Neural progenitor cell (in vitro differentiated cells): Measurements from ENCODE around the gene PMEPA1. TPM values are rescaled to one million over a fixed set of nuclear protein-coding genes. Genes with fewer than 3 reads are reported as not detected.

Experiments used
- DNase-seq: peaks from one replicate; pipeline ENCODE4 v3.0.0-alpha.2; 2016; ENCODE audit warnings: low spot score
- H2AFZ ChIP-seq: fragments of 200-600 bp; sonication (generic); replicated peaks from 2 replicates; pipeline ENCODE4 v1.6.1; 2016; ENCODE audit warnings: antibody characterized with exemption
- H3F3A ChIP-seq: fragments of 200-600 bp; sonication (generic); 2 replicates; pipeline ENCODE4 v1.6.1; 2016; ENCODE audit warnings: antibody characterized with exemption, low read depth
- H3K27ac ChIP-seq: fragments of 200-600 bp; sonication (generic); 2 replicates; pipeline ENCODE4 v1.5.1; 2016; ENCODE audit warnings: mild to moderate bottlenecking
- H3K27me3 ChIP-seq: fragments of 200-600 bp; sonication (generic); 2 replicates; pipeline ENCODE4 v1.6.1; 2016; ENCODE audit warnings: mild to moderate bottlenecking, moderate library complexity
- H3K36me3 ChIP-seq: fragments of 200-600 bp; sonication (generic); 2 replicates; pipeline ENCODE4 v1.5.1; 2016
- H3K4me1 ChIP-seq: fragments of 200-600 bp; sonication (generic); 2 replicates; pipeline ENCODE4 v1.6.1; 2016; ENCODE audit warnings: mixed run types
- H3K4me2 ChIP-seq: fragments of 200-600 bp; sonication (generic); 2 replicates; pipeline ENCODE4 v1.6.1; 2016
- H3K4me3 ChIP-seq: fragments of 200-600 bp; sonication (generic); 2 replicates; pipeline ENCODE4 v1.5.1; 2016
- H3K79me2 ChIP-seq: fragments of 200-600 bp; sonication (generic); 2 replicates; pipeline ENCODE4 v1.6.1; 2016; ENCODE audit warnings: low read depth
- H3K9ac ChIP-seq: fragments of 200-600 bp; sonication (generic); 2 replicates; pipeline ENCODE4 v1.6.1; 2016
- H3K9me3 ChIP-seq: fragments of 200-600 bp; sonication (generic); 2 replicates; pipeline ENCODE4 v1.5.1; 2016; ENCODE audit warnings: low read depth
- H4K20me1 ChIP-seq: fragments of 200-600 bp; sonication (generic); 2 replicates; pipeline ENCODE4 v1.6.1; 2016; ENCODE audit warnings: low read depth
- H3K27ac Mint-ChIP-seq: 3 replicates; pipeline ENCODE4 v1.8.0; 2021; ENCODE audit warnings: mixed read lengths
- H3K27me3 Mint-ChIP-seq: 2 replicates; pipeline ENCODE4 v1.8.0; 2022; ENCODE audit warnings: low read depth, mild to moderate bottlenecking, inconsistent platforms, moderate library complexity, mixed read lengths; ENCODE audit not compliant: insufficient read depth
- H3K36me3 Mint-ChIP-seq: 3 replicates; pipeline ENCODE4 v1.8.0; 2021; ENCODE audit warnings: mixed read lengths
- H3K4me1 Mint-ChIP-seq: 3 replicates; pipeline ENCODE4 v1.8.0; 2021; ENCODE audit warnings: mixed read lengths
- H3K4me3 Mint-ChIP-seq: 3 replicates; pipeline ENCODE4 v1.8.0; 2021; ENCODE audit warnings: mild to moderate bottlenecking, moderate library complexity, mixed read lengths
- H3K9me3 Mint-ChIP-seq: 3 replicates; pipeline ENCODE4 v1.8.0; 2020; ENCODE audit warnings: mixed read lengths
- EZH2 ChIP-seq: fragments of 200-600 bp; sonication (generic); IDR thresholded peaks from 2 replicates; pipeline ENCODE4 v1.6.1; 2017; ENCODE audit warnings: antibody characterized with exemption, mild to moderate bottlenecking, moderate library complexity
- EZH2phosphoT487 ChIP-seq: fragments of 200-600 bp; sonication (generic); IDR thresholded peaks from 2 replicates; pipeline ENCODE4 v1.6.1; 2017; ENCODE audit warnings: antibody characterized with exemption
- total RNA-seq: library from RNA; depleted of rRNA; stranded (reverse); fragments of >200 nt; gene quantifications from 2 replicates; pipeline ENCODE4 v1.2.3, GENCODE V29; 2015; ENCODE audit warnings: low replicate concordance
- TF ChIP-seq, protein P1 (sequence below): fragments of 200-600 bp; sonication (generic); IDR thresholded peaks from 2 replicates; pipeline ENCODE4 v1.5.1; 2017; ENCODE audit warnings: antibody characterized with exemption, mild to moderate bottlenecking

PMEPA1 gene
- total RNA-seq, 1 donor from 2014 or later: 1.7 TPM

DNA sequence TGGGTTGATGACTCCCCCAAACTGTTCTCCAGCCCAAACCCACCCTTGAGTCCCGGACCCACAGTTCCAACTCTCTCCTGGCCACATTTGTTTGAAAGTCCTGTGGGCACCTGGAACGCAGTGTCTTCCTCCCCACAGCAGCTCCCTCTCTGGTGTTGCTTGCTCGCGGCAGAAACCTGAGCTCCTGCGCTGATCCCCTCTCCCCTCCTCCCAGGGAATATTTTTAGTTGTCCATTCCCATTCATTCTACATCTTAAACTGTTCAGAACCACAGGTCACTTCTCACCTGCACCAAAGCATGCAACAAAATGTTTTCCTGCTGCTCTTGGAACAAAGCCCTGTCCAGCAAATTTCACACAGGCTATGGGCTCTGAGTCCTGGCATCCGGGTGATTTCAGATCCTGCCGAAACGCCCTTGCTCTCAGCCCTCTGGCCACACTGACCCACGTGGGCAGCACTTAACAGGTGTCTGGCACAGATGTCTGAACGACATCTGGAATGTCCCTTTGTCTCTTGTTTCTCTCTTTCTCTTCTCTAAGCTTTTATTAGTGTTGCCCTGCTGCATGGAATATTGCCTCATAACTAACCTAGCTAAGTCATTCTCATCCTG, 27.0 kb upstream of the PMEPA1 start:
- Histone ChIP-seq H3K9ac (no peak overlapping the region), H4K20me1 (no peaks in the 10 kb centered on the region), H3K27ac (no peak overlapping the region), H3K9me3 (no peaks in the 10 kb centered on the region), H3K27me3 (no peaks in the 10 kb centered on the region), H3K4me3 (no peak overlapping the region), H3K4me2 (no peak overlapping the region), H3K36me3 (no peaks in the 10 kb centered on the region), H3K79me2 (no peaks in the 10 kb centered on the region), H3K4me1 (no peaks in the 10 kb centered on the region), H3F3A (no peaks in the 10 kb centered on the region), H2AFZ (no peak overlapping the region)
- Mint-ChIP-seq H3K4me3 (peak overlapping the region; percentile 19), H3K9me3 (no peaks in the 10 kb centered on the region), H3K27ac (no peak overlapping the region), H3K27me3 (peaks cover 4% of the 10 kb centered on the region), H3K4me1 (no peaks in the 10 kb centered on the region), H3K36me3 (no peaks in the 10 kb centered on the region)
- no peak for DNase-seq
- TF ChIP-seq EZH2: no peak
- TF ChIP-seq EZH2phosphoT487: no peak
- TF ChIP-seq, protein P1, sequence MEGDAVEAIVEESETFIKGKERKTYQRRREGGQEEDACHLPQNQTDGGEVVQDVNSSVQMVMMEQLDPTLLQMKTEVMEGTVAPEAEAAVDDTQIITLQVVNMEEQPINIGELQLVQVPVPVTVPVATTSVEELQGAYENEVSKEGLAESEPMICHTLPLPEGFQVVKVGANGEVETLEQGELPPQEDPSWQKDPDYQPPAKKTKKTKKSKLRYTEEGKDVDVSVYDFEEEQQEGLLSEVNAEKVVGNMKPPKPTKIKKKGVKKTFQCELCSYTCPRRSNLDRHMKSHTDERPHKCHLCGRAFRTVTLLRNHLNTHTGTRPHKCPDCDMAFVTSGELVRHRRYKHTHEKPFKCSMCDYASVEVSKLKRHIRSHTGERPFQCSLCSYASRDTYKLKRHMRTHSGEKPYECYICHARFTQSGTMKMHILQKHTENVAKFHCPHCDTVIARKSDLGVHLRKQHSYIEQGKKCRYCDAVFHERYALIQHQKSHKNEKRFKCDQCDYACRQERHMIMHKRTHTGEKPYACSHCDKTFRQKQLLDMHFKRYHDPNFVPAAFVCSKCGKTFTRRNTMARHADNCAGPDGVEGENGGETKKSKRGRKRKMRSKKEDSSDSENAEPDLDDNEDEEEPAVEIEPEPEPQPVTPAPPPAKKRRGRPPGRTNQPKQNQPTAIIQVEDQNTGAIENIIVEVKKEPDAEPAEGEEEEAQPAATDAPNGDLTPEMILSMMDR: no peak

DNA sequence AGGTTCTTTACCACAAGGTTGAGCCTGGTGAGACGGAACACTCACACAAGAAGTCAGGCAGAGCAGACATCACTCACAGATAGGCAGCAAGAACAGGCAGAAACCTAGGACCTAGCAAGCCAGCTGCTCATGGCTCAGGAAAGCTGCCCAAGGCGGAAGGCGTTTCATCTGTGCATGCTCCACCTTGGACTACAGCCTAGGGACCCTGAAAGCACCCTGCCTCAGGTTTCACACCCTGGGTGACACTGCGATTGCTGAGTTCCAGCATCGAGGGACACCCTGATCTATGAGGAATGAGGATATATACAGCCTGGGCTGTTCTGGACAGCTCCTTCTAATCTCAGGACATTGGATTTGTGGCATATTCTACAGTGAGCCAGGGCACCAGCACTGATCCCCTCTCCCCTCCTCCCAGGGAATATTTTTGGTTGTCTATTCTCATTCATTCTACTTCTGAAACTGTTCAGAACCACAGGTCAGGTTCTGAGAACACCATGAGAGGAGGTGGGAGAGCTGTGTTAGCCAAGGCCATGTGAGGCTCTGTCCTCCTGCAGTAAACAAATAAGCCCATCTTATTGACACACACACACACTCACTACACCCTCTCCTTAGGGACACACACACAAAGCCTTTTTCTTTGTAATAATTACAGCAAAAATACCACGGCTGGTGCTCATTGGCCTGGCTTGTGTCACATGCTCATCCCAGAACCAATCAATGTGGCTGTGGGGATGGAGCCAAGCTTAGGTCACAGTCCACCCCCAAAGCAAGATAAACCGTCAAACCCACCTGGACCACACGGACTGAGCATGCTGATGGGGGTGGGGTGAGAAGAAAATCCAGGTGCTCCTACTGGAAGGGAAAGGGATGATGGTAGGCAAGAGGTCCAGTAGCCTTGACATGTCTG, 26.3 kb upstream of the PMEPA1 start:
- H3K4me1 Mint-ChIP-seq: no peaks in the 10 kb centered on the region
- no peak overlapping the region for H3K9ac ChIP-seq
- no peaks in the 10 kb centered on the region for H4K20me1 ChIP-seq
- no peak overlapping the region for H3K27ac Mint-ChIP-seq
- TF ChIP-seq EZH2phosphoT487 (no peak), EZH2 (no peak)
- TF ChIP-seq, protein P1: no peak
- H2AFZ ChIP-seq: no peak overlapping the region
- no peaks in the 10 kb centered on the region for H3K4me1 ChIP-seq
- H3K27me3 Mint-ChIP-seq: peaks cover 11% of the 10 kb centered on the region
- H3K36me3 Mint-ChIP-seq: no peaks in the 10 kb centered on the region
- no peaks in the 10 kb centered on the region for H3K79me2 ChIP-seq
- H3F3A ChIP-seq: no peaks in the 10 kb centered on the region
- no peak overlapping the region for H3K4me2 ChIP-seq
- no peak overlapping the region for H3K27ac ChIP-seq
- H3K4me3 Mint-ChIP-seq: no peak overlapping the region
- H3K27me3 ChIP-seq: no peaks in the 10 kb centered on the region
- no peak for DNase-seq
- no peaks in the 10 kb centered on the region for H3K9me3 Mint-ChIP-seq
- H3K9me3 ChIP-seq: no peaks in the 10 kb centered on the region
- H3K36me3 ChIP-seq: no peaks in the 10 kb centered on the region
- H3K4me3 ChIP-seq: no peak overlapping the region

DNA sequence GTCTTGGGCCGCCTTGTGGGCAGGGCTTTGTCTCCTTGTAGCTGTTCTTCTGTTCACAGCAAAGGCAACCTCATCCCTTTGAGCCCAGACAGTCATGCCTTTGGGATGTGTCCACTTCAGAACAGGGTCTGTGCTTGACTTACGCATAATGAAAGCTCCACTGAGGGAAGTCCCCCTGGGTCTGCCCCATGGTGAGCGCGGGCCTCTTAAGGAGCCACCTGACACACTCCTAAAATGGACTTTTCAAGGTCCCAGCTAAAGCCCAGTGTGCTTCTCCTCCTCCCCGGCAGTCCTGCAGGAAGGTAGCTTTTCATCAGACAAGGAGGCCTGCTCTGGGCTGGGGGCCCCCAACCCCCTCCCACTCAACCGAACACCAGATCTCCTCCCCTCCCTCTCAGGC, 24.9 kb upstream of the PMEPA1 start:
- Mint-ChIP-seq H3K9me3 (no peaks in the 10 kb centered on the region), H3K4me1 (peaks cover 8% of the 10 kb centered on the region), H3K4me3 (no peak overlapping the region), H3K36me3 (no peaks in the 10 kb centered on the region), H3K27ac (no peak overlapping the region), H3K27me3 (peaks cover 11% of the 10 kb centered on the region)
- H4K20me1 ChIP-seq: no peaks in the 10 kb centered on the region
- no peak overlapping the region for H3K9ac ChIP-seq
- H3K4me3 ChIP-seq: no peak overlapping the region
- H2AFZ ChIP-seq: no peak overlapping the region
- no peak for DNase-seq
- no peak for TF ChIP-seq EZH2
- no peaks in the 10 kb centered on the region for H3K27me3 ChIP-seq
- H3K4me2 ChIP-seq: no peak overlapping the region
- H3K36me3 ChIP-seq: no peaks in the 10 kb centered on the region
- H3K4me1 ChIP-seq: no peaks in the 10 kb centered on the region
- no peaks in the 10 kb centered on the region for H3K9me3 ChIP-seq
- H3F3A ChIP-seq: no peaks in the 10 kb centered on the region
- H3K27ac ChIP-seq: no peak overlapping the region
- no peaks in the 10 kb centered on the region for H3K79me2 ChIP-seq

DNA sequence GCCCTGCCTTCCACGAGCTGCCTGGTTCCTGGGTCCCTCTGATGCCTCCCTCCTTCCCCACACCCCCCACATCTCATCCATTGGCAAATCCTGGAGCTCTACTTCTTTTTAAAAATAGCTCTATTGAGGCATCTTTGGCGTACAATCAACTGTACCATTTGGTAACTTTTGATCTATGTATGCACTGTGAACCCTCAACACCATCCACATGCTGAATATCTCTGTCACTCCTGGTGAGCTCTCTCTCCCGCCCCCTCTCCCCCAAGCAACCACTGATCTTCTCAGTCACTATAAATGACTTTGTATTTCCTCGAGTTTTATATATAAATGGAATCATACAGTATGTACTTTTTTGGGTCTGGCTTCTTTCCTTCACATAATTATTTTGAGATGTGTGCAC, 22.4 kb upstream of the PMEPA1 start:
- H3K36me3 ChIP-seq: no peaks in the 10 kb centered on the region
- H4K20me1 ChIP-seq: no peaks in the 10 kb centered on the region
- DNase-seq: no peak
- peaks cover 10% of the 10 kb centered on the region for H3K4me1 Mint-ChIP-seq
- no peaks in the 10 kb centered on the region for H3K36me3 Mint-ChIP-seq
- no peak overlapping the region for H3K27ac ChIP-seq
- H3K4me2 ChIP-seq: no peak overlapping the region
- no peaks in the 10 kb centered on the region for H3K79me2 ChIP-seq
- no peaks in the 10 kb centered on the region for H3K9me3 ChIP-seq
- H3K27me3 Mint-ChIP-seq: peaks cover 12% of the 10 kb centered on the region
- H3K9ac ChIP-seq: no peak overlapping the region
- TF ChIP-seq EZH2phosphoT487: no peak
- no peak for TF ChIP-seq EZH2
- TF ChIP-seq, protein P1: no peak
- no peak overlapping the region for H2AFZ ChIP-seq
- no peaks in the 10 kb centered on the region for H3K4me1 ChIP-seq
- no peak overlapping the region for H3K4me3 ChIP-seq
- H3F3A ChIP-seq: no peaks in the 10 kb centered on the region
- no peaks in the 10 kb centered on the region for H3K9me3 Mint-ChIP-seq
- no peak overlapping the region for H3K4me3 Mint-ChIP-seq
- H3K27ac Mint-ChIP-seq: peak overlapping the region; percentile 31
- no peaks in the 10 kb centered on the region for H3K27me3 ChIP-seq
